ENCODE results near the gene C1orf105.
"Not testable (repeated sequence)": the region's sequence is repeated elsewhere in the genome, so short reads cannot be mapped to it uniquely, and the experiment has no call there.

The C1orf105 gene

GRCh38 chr1:172420385-172420784 is at the start of gene C1orf105:
C1orf105 (plus strand) TSS chr1:172420685; CDS start chr1:172420886, 201 bp downstream.
- no peak for DNase-seq (ENCODE audit: low spot score)

- not testable (repeated sequence) for DNase-seq (ENCODE audit: low spot score)
Measured at GRCh38 chr1:172371646-172372045, 48.8 kb upstream of the C1orf105 start.

- DNase-seq (ENCODE audit: low spot score) = no peak
Measured at GRCh38 chr1:172373864-172374263, 46.6 kb upstream of the C1orf105 start.

- no peak for DNase-seq (ENCODE audit: low spot score)
Measured at GRCh38 chr1:172375211-172375631, 45.3 kb upstream of the C1orf105 start.

- DNase-seq (ENCODE audit: low spot score) = no peak
Measured at GRCh38 chr1:172376431-172376830, 44.1 kb upstream of the C1orf105 start.

- DNase-seq (ENCODE audit: low spot score) = no peak
Measured at GRCh38 chr1:172377565-172377964, 42.9 kb upstream of the C1orf105 start.

- no peak for DNase-seq (ENCODE audit: low spot score)
Measured at GRCh38 chr1:172378109-172378760, 42.2 kb upstream of the C1orf105 start.

GRCh38 chr1:172380441-172381244 is 39.8 kb upstream of the C1orf105 start:
- DNase-seq (ENCODE audit: low spot score) = no peak

GRCh38 chr1:172381946-172382345 is 38.5 kb upstream of the C1orf105 start:
- DNase-seq (ENCODE audit: low spot score) = no peak

GRCh38 chr1:172382406-172382805 is 38.1 kb upstream of the C1orf105 start:
- no peak for DNase-seq (ENCODE audit: low spot score)

- no peak for DNase-seq (ENCODE audit: low spot score)
Measured at GRCh38 chr1:172382990-172383389, 37.5 kb upstream of the C1orf105 start.

- DNase-seq (ENCODE audit: low spot score) = no peak
Measured at GRCh38 chr1:172383536-172383935, 36.9 kb upstream of the C1orf105 start.

GRCh38 chr1:172384656-172385055 is 35.8 kb upstream of the C1orf105 start:
- no peak for DNase-seq (ENCODE audit: low spot score)

GRCh38 chr1:172386046-172386445 is 34.4 kb upstream of the C1orf105 start:
- no peak for DNase-seq (ENCODE audit: low spot score)

GRCh38 chr1:172388490-172388889 is 32.0 kb upstream of the C1orf105 start:
- no peak for DNase-seq (ENCODE audit: low spot score)

GRCh38 chr1:172390301-172390682 is 30.2 kb upstream of the C1orf105 start:
- no peak for DNase-seq (ENCODE audit: low spot score)

- DNase-seq (ENCODE audit: low spot score) = no peak
Measured at GRCh38 chr1:172390683-172391551, 29.6 kb upstream of the C1orf105 start.

- no peak for DNase-seq (ENCODE audit: low spot score)
Measured at GRCh38 chr1:172391976-172392375, 28.5 kb upstream of the C1orf105 start.

- DNase-seq (ENCODE audit: low spot score) = no peak
Measured at GRCh38 chr1:172393354-172393753, 27.1 kb upstream of the C1orf105 start.

GRCh38 chr1:172394141-172394751 is 26.2 kb upstream of the C1orf105 start:
- DNase-seq (ENCODE audit: low spot score) = no peak

GRCh38 chr1:172394811-172395210 is 25.7 kb upstream of the C1orf105 start:
- no peak for DNase-seq (ENCODE audit: low spot score)

GRCh38 chr1:172395576-172395975 is 24.9 kb upstream of the C1orf105 start:
- no peak for DNase-seq (ENCODE audit: low spot score)
